ENCODE measurements around the gene NRXN2.
"Not testable (repeated sequence)": the region's sequence is repeated elsewhere in the genome, so short reads cannot be mapped to it uniquely, and the experiment has no call there.

NRXN2 gene

GRCh38 chr11:64561984-64562722 is 160.8 kb downstream of the NRXN2 start:
- no peak for DNase-seq

- not testable (repeated sequence) for DNase-seq
Observed at GRCh38 chr11:64561429-64561828, 161.6 kb downstream of the NRXN2 start.

- DNase-seq = no peak
Observed at GRCh38 chr11:64560941-64561340, 162.1 kb downstream of the NRXN2 start.

- DNase-seq = no peak
Observed at GRCh38 chr11:64560139-64560771, 162.7 kb downstream of the NRXN2 start.

- DNase-seq = no peak
Observed at GRCh38 chr11:64559351-64560138, 163.5 kb downstream of the NRXN2 start.

- DNase-seq = no peak
Observed at GRCh38 chr11:64558869-64559268, 164.1 kb downstream of the NRXN2 start.

- no peak for DNase-seq
Observed at GRCh38 chr11:64558065-64558745, 164.8 kb downstream of the NRXN2 start.

GRCh38 chr11:64556721-64557250 is 166.2 kb downstream of the NRXN2 start:
- no peak for DNase-seq
